Measurements from ENCODE around the gene LAMA5. TPM values are rescaled to one million over a fixed set of nuclear protein-coding genes. Genes with fewer than 3 reads are reported as not detected.

The LAMA5 gene
- polyA plus RNA-seq (2013, experiment 1 of 2; ENCODE audit: insufficient read length), result 10.7 TPM
- polyA plus RNA-seq (2013, experiment 2 of 2; ENCODE audit: insufficient read length), result 12.0 TPM

GRCh38 chr20:62367136-62367632 lies at the start of gene LAMA5:
Gene LAMA5, minus strand, starts transcription at chr20:62367312. Its CDS starts 67 bp downstream, at chr20:62367245.
- peak; percentile 17 for DNase-seq

- no peak for DNase-seq
Observed at GRCh38 chr20:62415354-62416111, 48.4 kb upstream of the LAMA5 start.

GRCh38 chr20:62413896-62414481 lies 46.9 kb upstream of the LAMA5 start:
- no peak for DNase-seq

GRCh38 chr20:62413025-62413570 lies 46.0 kb upstream of the LAMA5 start:
- no peak for DNase-seq

- no peak for DNase-seq
Observed at GRCh38 chr20:62412194-62413024, 45.3 kb upstream of the LAMA5 start.

GRCh38 chr20:62411479-62412193 lies 44.5 kb upstream of the LAMA5 start:
- no peak for DNase-seq

GRCh38 chr20:62410746-62411478 lies 43.8 kb upstream of the LAMA5 start:
- DNase-seq, result no peak

- DNase-seq, result no peak
Observed at GRCh38 chr20:62409931-62410745, 43.0 kb upstream of the LAMA5 start.

GRCh38 chr20:62409086-62409853 lies 42.2 kb upstream of the LAMA5 start:
- DNase-seq, result no peak

- DNase-seq, result no peak
Observed at GRCh38 chr20:62408640-62409039, 41.5 kb upstream of the LAMA5 start.

GRCh38 chr20:62408055-62408454 lies 40.9 kb upstream of the LAMA5 start:
- DNase-seq, result no peak

- peak; percentile 94 for DNase-seq
Observed at GRCh38 chr20:62407221-62407992, 40.3 kb upstream of the LAMA5 start, which contains the start of gene CABLES2. Gene CABLES2, minus strand, starts transcription at chr20:62407285. Its CDS starts 9 bp downstream, at chr20:62407276.

- DNase-seq, result no peak
Observed at GRCh38 chr20:62406635-62407176, 39.6 kb upstream of the LAMA5 start.

- no peak for DNase-seq
Observed at GRCh38 chr20:62405981-62406513, 38.9 kb upstream of the LAMA5 start.

- DNase-seq, result peak; percentile 28
Observed at GRCh38 chr20:62405108-62405980, 38.2 kb upstream of the LAMA5 start.

- no peak for DNase-seq
Observed at GRCh38 chr20:62404761-62405107, 37.6 kb upstream of the LAMA5 start.

- DNase-seq, result no peak
Observed at GRCh38 chr20:62404112-62404665, 37.1 kb upstream of the LAMA5 start.
